Measurements from ENCODE around the gene MAGOH. TPM values are rescaled to one million over a fixed set of nuclear protein-coding genes. Genes with fewer than 3 reads are reported as not detected.

The MAGOH gene
- total and polyA plus RNA-seq, 9 of the 15 experiments (the other 6 are each of a cell fraction or from before 2014, with no cell fraction given), result 102 to 342 (median 135) TPM

DNA sequence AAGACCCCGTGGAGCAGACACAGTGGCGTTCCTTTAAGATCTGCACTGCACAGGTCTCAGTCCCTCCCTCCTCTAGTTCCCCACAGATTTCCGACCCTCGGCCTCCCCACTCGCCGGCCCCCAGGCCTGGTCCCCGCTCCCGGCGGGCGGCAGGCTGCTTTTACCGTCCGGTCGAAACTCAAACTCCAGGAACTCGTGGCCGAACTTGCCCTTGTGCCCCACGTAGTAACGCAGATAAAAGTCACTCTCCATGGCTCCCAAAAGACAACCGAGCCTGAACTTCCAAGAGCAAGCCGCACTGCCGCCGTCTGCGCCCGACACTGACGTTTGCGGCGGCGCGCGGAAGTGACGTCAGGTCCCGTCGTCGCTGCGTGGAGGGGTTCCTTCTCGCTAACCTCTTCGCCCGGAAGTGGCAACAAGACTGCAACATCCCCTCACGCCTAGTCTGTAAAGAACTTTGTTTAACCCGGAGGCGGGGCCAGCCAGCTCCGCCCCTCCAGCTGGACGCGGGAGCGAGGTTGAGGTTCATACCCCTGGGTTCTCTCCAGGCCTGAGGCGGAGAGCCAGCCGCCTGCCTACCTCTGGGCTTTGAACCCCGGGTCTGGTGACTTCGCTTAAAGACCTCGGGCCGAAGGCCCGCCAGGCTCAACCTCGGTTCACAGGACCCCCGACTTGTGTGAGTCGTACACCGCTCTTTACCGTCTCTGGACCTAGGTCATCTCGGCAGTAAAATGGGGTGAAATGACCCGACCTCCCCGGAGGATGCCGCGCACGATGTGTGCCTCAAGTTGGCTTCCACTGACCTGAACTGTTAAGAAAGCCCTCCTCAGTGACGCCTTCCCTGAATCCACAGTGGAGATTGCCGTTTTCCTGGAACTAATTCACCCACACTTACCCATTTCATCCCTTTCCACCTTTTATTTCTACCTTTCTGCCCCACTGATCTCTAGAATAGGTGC is at the start of gene MAGOH (continued):
- TF ChIP-seq, protein P1, sequence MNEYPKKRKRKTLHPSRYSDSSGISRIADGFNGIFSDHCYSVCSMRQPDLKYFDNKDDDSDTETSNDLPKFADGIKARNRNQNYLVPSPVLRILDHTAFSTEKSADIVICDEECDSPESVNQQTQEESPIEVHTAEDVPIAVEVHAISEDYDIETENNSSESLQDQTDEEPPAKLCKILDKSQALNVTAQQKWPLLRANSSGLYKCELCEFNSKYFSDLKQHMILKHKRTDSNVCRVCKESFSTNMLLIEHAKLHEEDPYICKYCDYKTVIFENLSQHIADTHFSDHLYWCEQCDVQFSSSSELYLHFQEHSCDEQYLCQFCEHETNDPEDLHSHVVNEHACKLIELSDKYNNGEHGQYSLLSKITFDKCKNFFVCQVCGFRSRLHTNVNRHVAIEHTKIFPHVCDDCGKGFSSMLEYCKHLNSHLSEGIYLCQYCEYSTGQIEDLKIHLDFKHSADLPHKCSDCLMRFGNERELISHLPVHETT (CRISPR knock-in tag; conservative IDR thresholded peaks at IDR 0.05 in 1 of 2, IDR thresholded peaks at IDR 0.05 in 1 of 2), result peak in 1 of 2 experiments; percentile 72; a peak in 2 of 4 replicates
- TF ChIP-seq FOXJ2 (tag; IDR thresholded peaks at IDR 0.05), result peak; percentile 66
- TF ChIP-seq, protein P2, sequence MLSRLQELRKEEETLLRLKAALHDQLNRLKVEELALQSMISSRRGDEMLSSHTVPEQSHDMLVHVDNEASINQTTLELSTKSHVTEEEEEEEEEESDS (CRISPR knock-in tag; IDR thresholded peaks at IDR 0.05), result no peak
- no peak for TF ChIP-seq NFATC3 (IDR thresholded peaks at IDR 0.05)
- TF ChIP-seq RNF2 (IDR thresholded peaks at IDR 0.05), result peak; percentile 86
- TF ChIP-seq ETV1 (tag; conservative IDR thresholded peaks at IDR 0.05; ENCODE audit: low read depth), result peak; percentile 99
- TF ChIP-seq, protein P3, sequence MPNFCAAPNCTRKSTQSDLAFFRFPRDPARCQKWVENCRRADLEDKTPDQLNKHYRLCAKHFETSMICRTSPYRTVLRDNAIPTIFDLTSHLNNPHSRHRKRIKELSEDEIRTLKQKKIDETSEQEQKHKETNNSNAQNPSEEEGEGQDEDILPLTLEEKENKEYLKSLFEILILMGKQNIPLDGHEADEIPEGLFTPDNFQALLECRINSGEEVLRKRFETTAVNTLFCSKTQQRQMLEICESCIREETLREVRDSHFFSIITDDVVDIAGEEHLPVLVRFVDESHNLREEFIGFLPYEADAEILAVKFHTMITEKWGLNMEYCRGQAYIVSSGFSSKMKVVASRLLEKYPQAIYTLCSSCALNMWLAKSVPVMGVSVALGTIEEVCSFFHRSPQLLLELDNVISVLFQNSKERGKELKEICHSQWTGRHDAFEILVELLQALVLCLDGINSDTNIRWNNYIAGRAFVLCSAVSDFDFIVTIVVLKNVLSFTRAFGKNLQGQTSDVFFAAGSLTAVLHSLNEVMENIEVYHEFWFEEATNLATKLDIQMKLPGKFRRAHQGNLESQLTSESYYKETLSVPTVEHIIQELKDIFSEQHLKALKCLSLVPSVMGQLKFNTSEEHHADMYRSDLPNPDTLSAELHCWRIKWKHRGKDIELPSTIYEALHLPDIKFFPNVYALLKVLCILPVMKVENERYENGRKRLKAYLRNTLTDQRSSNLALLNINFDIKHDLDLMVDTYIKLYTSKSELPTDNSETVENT (CRISPR knock-in tag; IDR thresholded peaks at IDR 0.05), result peak; percentile 40; the same call in 1 of the 2 replicates
- TF ChIP-seq, protein P4, sequence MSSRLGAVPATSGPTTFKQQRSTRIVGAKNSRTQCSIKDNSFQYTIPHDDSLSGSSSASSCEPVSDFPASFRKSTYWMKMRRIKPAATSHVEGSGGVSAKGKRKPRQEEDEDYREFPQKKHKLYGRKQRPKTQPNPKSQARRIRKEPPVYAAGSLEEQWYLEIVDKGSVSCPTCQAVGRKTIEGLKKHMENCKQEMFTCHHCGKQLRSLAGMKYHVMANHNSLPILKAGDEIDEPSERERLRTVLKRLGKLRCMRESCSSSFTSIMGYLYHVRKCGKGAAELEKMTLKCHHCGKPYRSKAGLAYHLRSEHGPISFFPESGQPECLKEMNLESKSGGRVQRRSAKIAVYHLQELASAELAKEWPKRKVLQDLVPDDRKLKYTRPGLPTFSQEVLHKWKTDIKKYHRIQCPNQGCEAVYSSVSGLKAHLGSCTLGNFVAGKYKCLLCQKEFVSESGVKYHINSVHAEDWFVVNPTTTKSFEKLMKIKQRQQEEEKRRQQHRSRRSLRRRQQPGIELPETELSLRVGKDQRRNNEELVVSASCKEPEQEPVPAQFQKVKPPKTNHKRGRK (tag; IDR thresholded peaks at IDR 0.05), result 0 out of 2 replicates have a peak, but pooled peaks have one; percentile 22
- peak; percentile 61; the same call in 1 of the 2 replicates for TF ChIP-seq PHB (CRISPR knock-in tag; IDR thresholded peaks at IDR 0.05)
- no peak for TF ChIP-seq ZNF217 (CRISPR knock-in tag; IDR thresholded peaks at IDR 0.05)
- TF ChIP-seq, protein P5, sequence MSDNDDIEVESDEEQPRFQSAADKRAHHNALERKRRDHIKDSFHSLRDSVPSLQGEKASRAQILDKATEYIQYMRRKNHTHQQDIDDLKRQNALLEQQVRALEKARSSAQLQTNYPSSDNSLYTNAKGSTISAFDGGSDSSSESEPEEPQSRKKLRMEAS (CRISPR knock-in tag; IDR thresholded peaks at IDR 0.05), result peak; percentile 68; the same call in 1 of the 2 replicates
- TF ChIP-seq SLC30A9 (CRISPR knock-in tag; IDR thresholded peaks at IDR 0.05), result no peak
- TF ChIP-seq SIX5 (IDR thresholded peaks at IDR 0.05; ENCODE audit: borderline replicate concordance in 1 of 2, insufficient read depth in 1 of 2, low read depth in 1 of 2, low read length in 2 of 2), result peak; percentile 24 to 31; a peak in 2 of 4 replicates
- TF ChIP-seq EP400 (IDR thresholded peaks at IDR 0.05), result peak; percentile 96
- peak; percentile 85 for TF ChIP-seq L3MBTL2 (IDR thresholded peaks at IDR 0.05)
- peak; percentile 77 for TF ChIP-seq POLR2H (tag; IDR thresholded peaks at IDR 0.05; ENCODE audit: low read depth)
- 0 out of 2 replicates have a peak, but pooled peaks have one; percentile 42 for TF ChIP-seq ZNF175 (CRISPR knock-in tag; IDR thresholded peaks at IDR 0.05; ENCODE audit: low read depth)
- TF ChIP-seq CBFA2T3 (IDR thresholded peaks at IDR 0.05), result no peak
- TF ChIP-seq NELFE (IDR thresholded peaks at IDR 0.05; ENCODE audit: insufficient read depth, insufficient read length), result no peak
- TF ChIP-seq, protein P6, sequence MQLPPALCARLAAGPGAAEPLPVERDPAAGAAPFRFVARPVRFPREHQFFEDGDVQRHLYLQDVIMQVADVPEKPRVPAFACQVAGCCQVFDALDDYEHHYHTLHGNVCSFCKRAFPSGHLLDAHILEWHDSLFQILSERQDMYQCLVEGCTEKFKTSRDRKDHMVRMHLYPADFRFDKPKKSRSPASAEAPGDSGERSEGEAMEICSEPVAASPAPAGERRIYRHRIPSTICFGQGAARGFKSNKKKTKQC (CRISPR knock-in tag; IDR thresholded peaks at IDR 0.05), result peak; percentile 71; the same call in 1 of the 2 replicates

Data from K562 (cell line).